ENCODE results near the gene GGT7. TPM values are rescaled to one million over a fixed set of nuclear protein-coding genes. Genes with fewer than 3 reads are reported as not detected.
A peak's percentile ranks its signal among the peaks of the same experiment; 100 is the strongest.

GGT7 gene
- total RNA-seq, 1 donor from 2014 or later = 17.3 TPM

- peaks cover 1% of the 10 kb centered on the region for H3K4me1 Mint-ChIP-seq (ENCODE audit: low read depth, unreplicated experiment)
- H3K4me3 ChIP-seq (ENCODE audit: insufficient read depth, low read depth, low read length) = no peak overlapping the region
- H3K79me2 ChIP-seq (ENCODE audit: insufficient read depth, low read length) = no peaks in the 10 kb centered on the region
- H3K27ac ChIP-seq (ENCODE audit: low read depth, low read length) = no peak overlapping the region
- H4K20me1 ChIP-seq (ENCODE audit: insufficient read depth, low read length) = peaks cover 6% of the 10 kb centered on the region
- no peaks in the 10 kb centered on the region for H3K27me3 ChIP-seq (ENCODE audit: insufficient read depth, low read length)
- H3K36me3 ChIP-seq (ENCODE audit: insufficient read depth, low read length) = no peaks in the 10 kb centered on the region
- no peak overlapping the region for H3K4me2 ChIP-seq (ENCODE audit: low read length)
- no peaks in the 10 kb centered on the region for H3K4me1 ChIP-seq (ENCODE audit: insufficient read depth, low read length)
- no peak overlapping the region for H3K27ac Mint-ChIP-seq (ENCODE audit: unreplicated experiment)
- TF ChIP-seq EZH2 (IDR thresholded peaks at IDR 0.05; ENCODE audit: insufficient read depth, low read length) (no peak), CTCF (IDR thresholded peaks at IDR 0.05; ENCODE audit: insufficient read depth, low read depth, low read length) (no peak)
- no peaks in the 10 kb centered on the region for H3K9me3 ChIP-seq (ENCODE audit: insufficient read depth, low read depth, low read length)
- no peaks in the 10 kb centered on the region for H3K27me3 Mint-ChIP-seq (ENCODE audit: low read depth, unreplicated experiment)
- FAIRE-seq = no peak
- peaks cover 14% of the 10 kb centered on the region for H3K36me3 Mint-ChIP-seq (ENCODE audit: low read depth, unreplicated experiment)
- H3K9ac ChIP-seq (ENCODE audit: low read length) = no peak overlapping the region
- DNase-seq (ENCODE audit: low read depth) = peak; percentile 49
- no peak overlapping the region for H3K4me3 Mint-ChIP-seq (ENCODE audit: unreplicated experiment)
- H3K9me3 Mint-ChIP-seq (ENCODE audit: unreplicated experiment) = peaks cover 7% of the 10 kb centered on the region
- H2AFZ ChIP-seq (ENCODE audit: low read depth, low read length) = no peak overlapping the region
Measured at GRCh38 chr20:34896086-34896621, 23.5 kb upstream of the GGT7 start.

GRCh38 chr20:34895465-34895864 lies 22.8 kb upstream of the GGT7 start:
- H3K27me3 Mint-ChIP-seq (ENCODE audit: low read depth, unreplicated experiment) = no peaks in the 10 kb centered on the region
- peaks cover 7% of the 10 kb centered on the region for H3K9me3 Mint-ChIP-seq (ENCODE audit: unreplicated experiment)
- no peak overlapping the region for H3K4me3 Mint-ChIP-seq (ENCODE audit: unreplicated experiment)
- TF ChIP-seq EZH2 (IDR thresholded peaks at IDR 0.05; ENCODE audit: insufficient read depth, low read length) (no peak), CTCF (IDR thresholded peaks at IDR 0.05; ENCODE audit: insufficient read depth, low read depth, low read length) (no peak)
- H3K27ac Mint-ChIP-seq (ENCODE audit: unreplicated experiment) = no peak overlapping the region
- H3K36me3 ChIP-seq (ENCODE audit: insufficient read depth, low read length) = no peaks in the 10 kb centered on the region
- H3K9ac ChIP-seq (ENCODE audit: low read length) = no peak overlapping the region
- H3K27ac ChIP-seq (ENCODE audit: low read depth, low read length) = no peak overlapping the region
- no peaks in the 10 kb centered on the region for H3K4me1 ChIP-seq (ENCODE audit: insufficient read depth, low read length)
- peaks cover 1% of the 10 kb centered on the region for H3K4me1 Mint-ChIP-seq (ENCODE audit: low read depth, unreplicated experiment)
- FAIRE-seq = no peak
- no peak overlapping the region for H3K4me3 ChIP-seq (ENCODE audit: insufficient read depth, low read depth, low read length)
- no peaks in the 10 kb centered on the region for H3K9me3 ChIP-seq (ENCODE audit: insufficient read depth, low read depth, low read length)
- no peaks in the 10 kb centered on the region for H3K27me3 ChIP-seq (ENCODE audit: insufficient read depth, low read length)
- DNase-seq (ENCODE audit: low read depth) = no peak
- H3K79me2 ChIP-seq (ENCODE audit: insufficient read depth, low read length) = no peaks in the 10 kb centered on the region
- peaks cover 12% of the 10 kb centered on the region for H3K36me3 Mint-ChIP-seq (ENCODE audit: low read depth, unreplicated experiment)
- no peak overlapping the region for H2AFZ ChIP-seq (ENCODE audit: low read depth, low read length)
- H3K4me2 ChIP-seq (ENCODE audit: low read length) = no peak overlapping the region
- peaks cover 6% of the 10 kb centered on the region for H4K20me1 ChIP-seq (ENCODE audit: insufficient read depth, low read length)

GRCh38 chr20:34894723-34895122 lies 22.1 kb upstream of the GGT7 start:
- DNase-seq (ENCODE audit: low read depth) (no peak), FAIRE-seq (no peak)
- Histone ChIP-seq H3K36me3 (ENCODE audit: insufficient read depth, low read length) (no peaks in the 10 kb centered on the region), H3K4me2 (ENCODE audit: low read length) (no peak overlapping the region), H3K9me3 (ENCODE audit: insufficient read depth, low read depth, low read length) (no peaks in the 10 kb centered on the region), H3K27ac (ENCODE audit: low read depth, low read length) (no peak overlapping the region), H3K4me1 (ENCODE audit: insufficient read depth, low read length) (no peaks in the 10 kb centered on the region), H3K9ac (ENCODE audit: low read length) (no peak overlapping the region), H2AFZ (ENCODE audit: low read depth, low read length) (no peak overlapping the region), H3K79me2 (ENCODE audit: insufficient read depth, low read length) (no peaks in the 10 kb centered on the region), H4K20me1 (ENCODE audit: insufficient read depth, low read length) (peaks cover 6% of the 10 kb centered on the region), H3K27me3 (ENCODE audit: insufficient read depth, low read length) (no peaks in the 10 kb centered on the region), H3K4me3 (ENCODE audit: insufficient read depth, low read depth, low read length) (no peak overlapping the region)
- Mint-ChIP-seq H3K9me3 (ENCODE audit: unreplicated experiment) (peaks cover 6% of the 10 kb centered on the region), H3K4me3 (ENCODE audit: unreplicated experiment) (no peak overlapping the region), H3K27ac (ENCODE audit: unreplicated experiment) (no peak overlapping the region), H3K27me3 (ENCODE audit: low read depth, unreplicated experiment) (no peaks in the 10 kb centered on the region), H3K36me3 (ENCODE audit: low read depth, unreplicated experiment) (peaks cover 9% of the 10 kb centered on the region), H3K4me1 (ENCODE audit: low read depth, unreplicated experiment) (peaks cover 1% of the 10 kb centered on the region)
- TF ChIP-seq EZH2 (IDR thresholded peaks at IDR 0.05; ENCODE audit: insufficient read depth, low read length) (no peak), CTCF (IDR thresholded peaks at IDR 0.05; ENCODE audit: insufficient read depth, low read depth, low read length) (no peak)
